Kidney capillary endothelial cell (primary cell): ENCODE measurements around the gene EXOC4.

ENCODE experiments used
- DNase-seq: peaks from one replicate; pipeline ENCODE4 v3.0.0-alpha.2; 2018; ENCODE audit warnings: low spot score

Gene EXOC4

DNA sequence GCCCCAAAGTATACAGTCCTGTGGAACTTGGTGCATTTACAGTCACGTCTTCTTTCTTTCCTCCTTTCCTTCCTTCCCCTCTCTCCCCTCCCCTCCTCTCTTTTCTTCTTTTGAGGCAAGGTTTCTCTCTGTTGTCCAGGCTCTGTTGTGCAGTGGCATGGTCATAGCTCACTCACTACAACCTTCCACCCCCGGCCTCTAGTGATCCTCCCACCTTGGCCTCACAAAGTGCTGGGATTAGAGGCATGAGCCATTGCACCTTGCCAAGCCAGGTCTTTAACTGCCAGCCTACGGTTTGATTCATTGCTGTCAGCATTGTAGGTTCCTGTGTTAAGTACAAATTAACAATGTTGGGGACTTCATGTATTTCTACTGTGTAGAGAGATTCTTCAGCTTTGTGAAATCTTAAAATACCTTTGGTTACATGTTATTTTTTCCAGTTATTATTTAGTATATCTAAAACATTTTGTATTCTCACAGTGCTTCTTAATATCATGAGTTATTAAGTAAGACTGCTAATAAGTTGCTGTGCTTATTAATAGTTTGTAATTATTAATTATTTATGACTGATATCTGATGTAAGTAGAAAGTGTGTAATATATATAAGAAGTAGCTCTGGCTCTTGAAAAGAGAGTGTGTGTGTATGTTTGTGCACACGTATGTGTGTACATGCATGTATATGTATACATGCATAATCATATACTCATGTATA, 320.8 kb downstream of the EXOC4 start:
- DNase-seq: no peak

DNA sequence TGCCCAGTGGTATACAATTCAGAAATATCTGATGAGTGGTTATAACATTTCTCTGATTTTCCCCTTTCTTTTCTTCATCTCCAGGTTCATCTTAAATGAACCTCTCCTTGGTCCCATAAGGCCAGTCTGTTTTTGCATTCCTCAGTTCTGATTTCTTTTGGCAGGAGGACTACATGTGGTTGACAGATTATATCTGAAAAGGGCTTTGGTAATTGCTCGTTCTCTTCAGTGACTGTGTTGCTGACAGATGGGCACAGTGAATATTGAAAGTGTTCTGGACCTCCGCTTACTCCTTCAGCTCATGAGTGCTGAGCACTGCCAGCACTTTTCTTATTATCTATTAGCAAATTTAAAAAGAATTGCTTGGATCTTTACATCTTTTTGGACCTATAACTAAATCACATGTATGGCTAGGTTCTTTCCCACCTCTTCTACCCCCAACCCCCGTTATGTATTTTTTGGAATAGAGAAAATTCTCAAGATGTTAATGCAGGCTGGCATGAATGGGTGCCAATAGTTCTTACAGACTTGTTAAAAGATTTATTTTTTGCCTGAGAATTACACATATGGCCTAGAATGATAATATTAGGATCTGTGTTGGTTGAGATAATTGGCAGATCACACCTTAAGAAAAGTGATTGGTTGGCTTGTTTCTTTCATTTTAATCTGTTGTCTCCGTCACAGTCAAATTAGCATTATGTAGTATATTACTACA, 323.0 kb downstream of the EXOC4 start:
- DNase-seq: no peak

DNA sequence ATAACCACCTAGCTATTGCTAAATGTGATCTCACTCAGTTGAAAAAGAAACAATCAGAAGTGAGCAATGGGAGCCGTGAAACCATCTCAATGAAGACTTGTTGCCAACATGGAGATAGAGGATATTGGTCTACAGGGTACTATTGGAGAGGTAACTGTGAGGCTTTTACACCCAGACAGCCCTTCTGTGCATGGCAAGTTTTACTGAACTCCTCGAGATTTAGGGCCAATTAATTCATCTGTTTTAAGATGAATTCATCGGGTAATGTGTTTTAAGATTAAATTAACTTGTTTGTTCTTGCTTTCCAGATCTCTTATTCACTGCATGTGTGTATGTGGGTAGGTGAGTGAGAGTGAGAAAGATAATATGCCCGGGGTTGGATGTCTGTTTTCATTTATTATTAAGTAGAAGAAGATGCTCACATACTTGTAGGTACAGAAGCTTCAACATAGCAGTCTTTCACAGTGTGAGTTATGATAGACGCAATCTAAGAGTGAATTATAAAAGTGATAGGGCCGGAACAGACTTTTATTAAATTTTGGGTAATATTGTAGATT, 323.8 kb downstream of the EXOC4 start:
- DNase-seq: no peak

DNA sequence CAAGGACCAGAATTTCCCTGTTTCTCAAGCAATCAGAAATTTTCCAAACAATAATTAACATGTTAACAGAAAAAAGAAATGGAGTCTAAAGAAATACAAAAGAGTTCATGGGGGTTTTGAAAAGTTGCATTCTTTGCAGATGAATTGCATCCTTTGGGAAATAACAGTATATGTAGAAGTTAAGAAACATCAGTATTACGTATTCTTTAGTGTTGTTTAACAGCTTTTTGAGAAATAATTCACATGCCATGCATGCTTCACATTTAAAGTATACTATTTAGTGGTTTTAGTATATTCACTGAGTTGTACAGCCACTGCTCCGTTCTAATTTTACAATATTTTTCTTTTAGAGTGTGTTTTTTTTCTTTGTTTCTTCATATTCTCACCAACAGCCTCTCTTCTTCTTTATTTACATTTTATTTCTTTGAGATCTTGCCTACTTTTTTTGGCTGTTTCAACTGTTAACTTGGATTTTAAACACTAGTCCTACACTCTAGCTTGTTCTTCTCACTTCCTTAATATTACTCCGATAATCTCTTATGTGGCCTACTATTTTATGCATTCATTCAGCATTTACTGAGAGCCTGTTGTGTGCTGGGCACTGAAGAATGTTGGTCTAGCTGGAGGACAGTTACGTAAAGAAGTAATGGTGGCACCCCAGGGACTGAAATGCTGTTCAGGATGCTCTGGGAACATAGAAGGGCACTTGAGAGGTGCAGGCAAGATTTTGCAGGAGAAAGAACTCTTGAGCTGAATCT, 330.1 kb downstream of the EXOC4 start:
- DNase-seq: no peak

DNA sequence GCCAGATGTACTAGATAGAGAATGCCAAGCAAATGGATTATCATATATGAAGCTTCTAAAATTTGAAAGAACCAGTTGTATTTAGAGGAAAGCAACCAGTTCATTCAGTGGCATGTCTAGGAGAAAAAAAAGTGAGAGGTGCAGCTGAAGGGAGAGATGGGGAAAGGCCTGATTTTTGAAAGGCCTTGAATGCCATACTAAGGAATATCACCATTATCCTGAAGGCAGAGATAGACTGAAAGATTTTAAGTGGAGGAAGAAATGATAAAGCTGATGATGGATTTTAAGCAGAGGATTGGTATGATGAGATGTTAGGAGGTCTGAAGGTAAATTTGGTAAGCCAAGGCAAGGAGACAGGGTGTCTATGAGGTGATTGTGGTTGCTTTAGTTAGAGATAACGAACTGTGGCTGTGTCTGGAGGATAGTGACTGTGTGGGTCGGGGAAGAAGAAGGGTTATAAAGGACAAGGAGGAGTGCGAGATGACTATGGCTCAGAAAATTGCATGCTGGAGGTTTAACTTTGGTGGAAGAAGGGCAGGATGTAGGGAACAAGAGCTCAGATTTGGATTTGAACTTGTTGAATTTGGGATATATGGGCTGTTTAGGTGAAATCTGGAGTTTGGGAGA, 330.8 kb downstream of the EXOC4 start:
- DNase-seq: no peak

DNA sequence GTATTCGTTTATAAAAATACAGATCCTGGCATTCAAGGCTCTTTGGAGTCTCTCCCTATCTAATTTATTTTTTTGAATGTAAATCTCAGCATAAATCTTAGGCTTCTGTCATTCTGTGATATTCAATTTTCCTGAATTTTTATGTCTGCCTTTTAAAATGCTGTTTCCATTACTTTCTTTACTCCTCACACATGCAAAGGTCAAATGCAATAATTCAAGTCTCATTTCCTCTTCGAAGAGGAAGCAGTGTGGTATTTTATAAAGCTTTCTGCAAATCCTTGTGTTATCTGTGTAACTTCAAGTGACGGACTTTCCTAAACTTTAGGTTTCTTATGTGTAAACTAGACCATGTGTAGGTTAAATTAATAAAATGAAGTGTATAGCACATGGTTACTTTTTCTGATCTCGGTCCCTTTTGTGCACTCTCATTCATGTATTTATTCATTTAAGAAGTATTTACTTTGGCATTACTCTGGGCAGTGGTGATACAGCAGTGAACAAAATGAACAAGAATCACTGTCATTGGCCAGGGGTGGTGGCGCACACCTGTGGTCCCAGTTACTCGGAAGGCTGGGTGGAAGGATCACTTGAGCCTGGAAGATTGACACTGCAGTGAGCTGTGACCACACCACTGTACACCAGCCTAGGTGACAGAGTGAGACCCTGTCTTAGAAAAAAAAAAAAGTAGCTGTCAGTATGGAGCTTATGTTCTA, 332.2 kb downstream of the EXOC4 start:
- no peak for DNase-seq

DNA sequence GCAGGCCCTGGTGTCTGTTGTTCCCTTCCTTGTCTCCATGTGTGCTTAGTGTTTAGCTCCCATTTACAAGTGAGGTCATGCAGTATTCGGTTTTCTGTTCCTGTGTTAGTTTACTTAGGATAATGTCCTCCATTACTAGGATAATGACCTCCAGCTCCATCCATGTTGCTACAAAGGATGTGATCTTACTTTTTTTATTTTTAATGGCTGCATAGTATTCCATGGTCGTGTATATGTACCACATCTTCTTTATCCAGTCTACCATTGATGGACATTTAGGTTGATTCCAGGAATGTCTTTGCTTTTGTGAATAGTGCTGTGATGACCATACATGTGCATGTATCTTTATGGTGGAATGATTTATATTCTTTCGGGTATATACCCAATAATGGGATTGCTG, 333.4 kb downstream of the EXOC4 start:
- no peak for DNase-seq

DNA sequence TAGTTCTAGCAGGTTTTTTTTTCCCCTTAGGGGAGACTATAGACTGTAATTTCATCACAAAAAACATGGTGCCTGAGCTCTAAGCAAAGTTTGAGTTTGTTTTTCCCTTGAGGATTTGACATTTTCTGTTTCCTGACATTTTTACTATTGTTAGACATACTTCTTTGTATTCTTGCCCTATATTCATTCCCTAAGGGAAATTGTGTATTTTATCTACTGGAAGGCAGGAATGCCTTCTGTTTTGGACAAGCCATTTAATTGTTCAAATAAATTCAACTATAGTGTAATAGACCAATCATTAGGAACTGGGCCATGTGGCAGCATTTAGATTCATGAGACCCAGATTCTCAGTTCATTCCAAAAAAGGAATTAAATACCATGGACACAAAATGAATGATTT, 335.0 kb downstream of the EXOC4 start:
- DNase-seq: no peak

DNA sequence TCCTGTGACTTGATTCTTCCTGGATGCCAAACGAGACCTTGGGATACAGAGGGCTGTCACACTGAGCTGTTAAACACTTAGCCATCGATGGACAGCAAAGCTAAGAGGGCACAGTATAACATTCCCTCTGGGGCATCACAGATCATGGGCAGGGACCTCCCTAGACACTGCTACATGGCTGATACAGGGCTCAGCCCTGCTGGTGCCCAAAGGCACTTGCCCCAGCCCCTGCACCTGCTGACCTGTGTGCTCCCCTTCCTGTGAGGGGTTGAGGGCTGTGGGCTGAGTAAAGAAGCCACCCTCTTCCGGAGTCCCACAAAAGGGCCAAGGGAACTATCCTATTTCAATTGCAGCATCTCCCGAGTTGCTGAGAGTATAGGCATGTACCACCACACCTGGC, 337.9 kb downstream of the EXOC4 start:
- no peak for DNase-seq

DNA sequence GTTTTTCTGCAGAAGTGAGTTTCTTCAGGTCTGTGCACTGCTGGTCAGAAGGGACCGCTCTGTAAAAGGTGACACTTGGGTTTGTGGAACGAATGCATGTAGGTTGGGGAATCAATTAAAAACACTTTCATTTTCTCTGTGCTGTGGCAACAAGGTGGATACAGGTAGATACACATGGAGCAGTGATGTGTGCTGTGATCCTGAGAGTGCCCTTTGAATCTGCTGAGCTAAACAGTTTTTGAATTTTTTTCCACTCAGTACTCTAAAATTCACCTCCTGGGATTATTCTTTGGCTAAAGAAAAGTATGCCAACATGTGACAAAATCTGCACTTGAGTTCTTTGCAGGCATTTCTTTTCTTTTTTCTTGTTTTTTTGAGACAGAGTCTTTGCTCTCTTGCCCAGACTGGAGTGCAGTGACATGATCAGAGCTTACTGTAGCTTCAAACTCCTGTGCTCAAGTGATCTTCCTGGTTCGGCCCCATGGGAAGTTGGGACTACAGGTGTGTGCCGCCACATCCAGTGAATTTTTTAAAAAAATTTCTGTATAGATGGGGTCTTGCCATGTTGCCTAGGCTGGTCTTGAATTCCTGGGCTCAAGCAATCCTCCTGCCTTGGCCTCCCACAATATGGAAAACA, 338.9 kb downstream of the EXOC4 start:
- DNase-seq: no peak

DNA sequence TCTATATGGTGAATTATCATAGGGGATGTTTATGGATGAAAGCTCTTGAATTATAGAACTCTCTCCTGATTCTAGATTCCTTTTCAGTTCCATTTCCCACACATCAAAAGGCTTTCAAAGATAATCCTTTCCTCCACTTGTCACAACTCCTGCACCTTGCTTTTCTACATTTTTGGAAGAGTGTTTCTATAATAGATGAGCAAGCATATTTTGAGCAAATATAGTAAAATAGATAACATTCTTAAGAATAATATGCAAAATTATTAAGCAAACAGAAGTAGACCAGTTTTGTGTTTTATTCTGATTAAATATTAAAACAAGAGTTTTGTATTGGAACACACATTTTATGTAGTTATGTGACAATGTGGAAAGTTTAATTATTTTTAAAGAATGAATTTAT, 340.7 kb downstream of the EXOC4 start:
- DNase-seq: no peak

DNA sequence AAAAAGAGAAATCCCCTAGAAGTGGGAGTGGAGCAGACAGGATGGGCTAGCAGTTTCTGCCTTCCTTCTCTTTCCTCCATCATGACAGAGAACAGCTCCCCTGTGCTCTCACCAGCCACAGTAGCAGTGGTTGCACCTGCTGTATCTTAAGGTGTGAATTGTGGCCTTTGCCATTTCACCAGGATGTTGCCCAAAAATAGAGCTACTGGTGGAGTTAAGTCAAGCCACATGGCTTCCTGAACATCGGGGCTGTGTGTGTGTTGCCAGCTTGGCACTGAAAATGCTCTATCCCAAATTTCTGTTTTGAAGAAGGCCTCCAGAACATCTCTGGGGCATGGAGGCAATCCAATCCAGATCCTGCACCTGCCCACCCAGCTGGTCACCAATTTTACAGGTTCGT, 348.7 kb downstream of the EXOC4 start:
- no peak for DNase-seq

DNA sequence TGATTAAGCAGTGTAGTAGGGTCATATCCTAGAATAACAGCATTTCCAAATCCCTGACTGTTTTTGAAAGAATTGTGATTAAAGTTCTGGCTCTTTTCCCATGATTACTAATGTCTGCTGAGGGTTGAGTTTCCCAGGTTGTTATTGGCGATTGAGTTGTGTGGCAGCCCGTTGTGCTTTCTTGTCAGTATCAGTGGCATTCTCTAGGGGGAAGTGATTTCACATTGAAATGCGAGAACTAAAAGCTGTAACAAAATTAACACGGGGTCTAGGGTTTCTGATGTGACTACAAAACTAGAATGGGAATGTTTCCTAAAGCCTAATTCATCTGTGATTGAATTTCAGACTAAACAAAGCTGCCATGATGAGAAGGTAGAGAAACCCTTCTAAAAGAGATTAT, 349.4 kb downstream of the EXOC4 start:
- DNase-seq: no peak

DNA sequence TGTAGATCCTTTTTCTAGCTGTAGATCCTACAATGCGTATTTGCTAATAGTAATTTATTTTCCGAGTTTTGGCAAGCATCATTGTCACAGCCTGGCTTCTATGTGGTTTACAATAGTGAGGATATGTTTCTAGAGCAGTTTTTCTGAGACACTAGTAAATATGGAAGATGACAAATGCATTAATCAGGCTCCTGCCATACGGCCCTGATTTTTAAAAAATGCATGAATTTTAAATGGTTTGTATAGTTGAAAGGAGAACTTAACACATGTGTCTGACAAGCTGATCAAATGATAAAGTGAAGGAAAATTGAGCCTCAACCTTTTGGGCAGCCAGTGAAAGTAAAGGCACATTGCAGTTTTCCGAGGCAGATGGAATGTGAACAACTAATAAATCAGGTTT, 354.1 kb downstream of the EXOC4 start:
- DNase-seq: no peak

DNA sequence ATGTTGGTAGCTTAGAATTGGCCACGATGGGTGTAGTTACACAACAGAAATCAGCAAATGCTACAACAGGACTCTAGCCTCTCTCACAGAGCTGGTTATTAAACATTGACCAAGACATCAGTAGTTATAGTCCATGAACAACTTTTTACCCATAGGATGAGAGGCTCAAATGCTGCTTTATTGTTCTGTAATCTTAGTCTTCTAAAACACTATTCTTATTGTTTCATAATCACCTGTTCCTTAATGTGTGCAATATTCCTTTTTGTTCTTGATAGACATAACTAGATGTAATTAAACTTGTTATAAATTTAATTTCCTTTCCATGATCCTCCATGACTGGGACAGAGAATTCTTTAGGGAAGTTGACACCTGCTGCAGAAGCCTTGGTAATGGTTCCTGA, 356.9 kb downstream of the EXOC4 start:
- no peak for DNase-seq

DNA sequence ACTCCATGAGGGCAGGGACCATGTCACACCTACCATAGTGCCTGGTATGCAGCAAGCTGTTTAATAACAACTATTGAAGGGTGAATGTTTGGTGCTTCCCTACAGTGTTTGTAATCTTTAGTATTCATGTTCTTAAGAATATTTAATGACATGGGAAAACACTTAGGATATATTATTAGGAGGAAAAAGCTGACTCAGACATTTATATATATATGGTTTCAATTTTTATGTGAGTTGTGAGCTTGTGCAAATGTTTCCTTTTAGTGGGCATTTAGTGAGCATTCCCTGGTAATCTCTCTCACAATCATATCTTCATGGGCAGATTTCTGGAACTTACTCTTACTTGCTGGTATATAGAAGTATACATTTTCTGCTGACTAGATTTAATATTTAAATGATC, 359.1 kb downstream of the EXOC4 start:
- DNase-seq: no peak

DNA sequence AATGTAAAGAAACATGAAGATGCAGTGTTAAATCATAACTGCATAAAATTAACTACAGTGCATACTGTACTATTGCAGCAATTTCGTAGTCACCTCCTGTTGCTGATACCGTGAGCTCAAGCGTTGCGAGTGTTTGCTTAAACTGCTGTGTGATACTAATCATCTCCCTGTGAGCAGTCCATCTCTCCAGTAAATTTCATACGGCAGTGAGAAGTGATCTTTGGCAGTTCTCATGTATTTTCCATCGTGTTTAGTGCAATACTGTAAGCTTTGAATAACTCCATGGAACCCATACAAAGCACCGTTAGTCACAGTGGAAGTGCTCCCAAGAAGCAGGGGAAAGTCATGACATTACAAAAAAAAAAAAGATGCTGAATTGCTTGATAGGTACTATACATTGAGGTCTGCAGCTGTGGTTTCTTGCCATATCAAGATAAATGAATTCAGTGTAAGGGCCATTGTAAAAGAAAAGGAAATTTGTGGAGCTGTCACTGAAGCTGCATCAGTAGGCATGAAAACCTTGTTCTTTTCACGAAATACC, 360.4 kb downstream of the EXOC4 start:
- no peak for DNase-seq

DNA sequence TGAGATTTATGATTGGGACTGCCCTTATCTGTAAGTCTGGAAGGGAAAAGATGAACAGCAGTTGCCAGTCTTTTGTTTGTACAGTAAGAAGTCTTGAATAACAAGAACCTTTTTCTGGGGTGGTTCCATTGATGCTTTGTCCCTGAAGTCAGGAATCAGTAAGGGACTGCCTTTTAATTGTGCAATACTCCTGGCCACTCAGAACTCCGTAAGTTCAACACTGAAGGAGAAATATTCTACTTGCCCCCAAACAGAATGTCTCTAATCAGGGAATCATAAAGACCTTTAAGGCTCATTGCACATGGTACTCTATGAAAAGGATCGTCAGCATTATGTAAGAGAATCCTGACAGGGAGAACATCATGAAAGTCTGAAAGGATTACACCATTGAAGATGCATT, 361.4 kb downstream of the EXOC4 start:
- DNase-seq: no peak

DNA sequence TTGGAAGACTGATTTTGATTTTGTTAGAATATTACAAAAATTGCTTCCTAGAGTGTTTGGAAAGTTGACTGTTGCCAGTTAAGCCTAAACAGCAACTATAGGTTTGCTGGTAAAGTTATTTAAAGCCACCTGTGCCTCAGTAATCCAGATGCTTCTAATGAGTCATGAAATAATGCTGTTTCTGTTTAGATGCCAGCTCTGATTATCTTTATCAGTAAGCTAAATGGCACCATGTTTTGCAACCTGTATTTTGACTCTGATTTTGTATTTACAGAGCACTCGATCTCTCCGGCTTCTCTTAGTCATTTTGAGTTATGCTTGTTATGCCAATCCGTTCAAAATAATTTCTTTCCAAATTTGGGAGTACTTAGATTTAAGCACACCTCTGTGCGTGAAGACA, 366.1 kb downstream of the EXOC4 start:
- no peak for DNase-seq

DNA sequence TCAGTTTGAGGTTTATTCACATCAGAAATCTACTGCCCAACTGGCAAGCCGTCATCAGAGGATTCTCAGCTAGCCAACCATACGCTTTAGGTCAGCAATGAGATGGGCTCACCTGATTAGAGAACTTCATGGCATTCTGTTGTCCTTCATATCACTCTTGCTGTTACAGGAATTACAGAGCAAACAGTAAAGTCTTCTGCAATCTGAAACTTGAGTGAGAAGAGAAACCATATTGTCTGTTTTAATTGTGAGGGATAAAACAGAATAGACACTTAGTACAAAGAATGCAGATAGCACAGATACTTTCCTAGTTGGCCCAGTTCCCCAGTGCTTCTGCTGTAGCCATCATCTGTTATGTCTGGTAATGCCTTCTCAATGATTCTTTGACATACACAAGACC, 366.6 kb downstream of the EXOC4 start:
- no peak for DNase-seq

DNA sequence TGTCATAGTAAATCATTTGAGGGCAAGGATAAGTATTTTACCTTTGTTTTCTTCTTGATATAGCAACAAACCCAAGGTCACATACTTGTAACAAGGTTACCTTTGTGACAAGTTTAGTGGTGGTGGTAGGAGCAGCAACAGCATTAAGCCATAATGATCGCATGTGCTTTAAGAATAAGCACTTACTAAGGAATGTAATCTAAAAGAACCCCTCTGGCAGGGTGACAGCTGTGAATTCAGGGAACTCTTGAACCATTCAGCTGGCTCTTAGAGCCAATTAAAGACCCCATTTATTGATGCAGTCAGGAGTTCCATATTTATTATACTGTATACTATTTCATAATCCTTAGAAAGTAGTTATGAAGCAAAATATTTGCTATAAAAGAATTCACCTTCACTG, 370.8 kb downstream of the EXOC4 start:
- DNase-seq: no peak
